ENCODE data around the gene GNAI3.

GNAI3 gene

DNA sequence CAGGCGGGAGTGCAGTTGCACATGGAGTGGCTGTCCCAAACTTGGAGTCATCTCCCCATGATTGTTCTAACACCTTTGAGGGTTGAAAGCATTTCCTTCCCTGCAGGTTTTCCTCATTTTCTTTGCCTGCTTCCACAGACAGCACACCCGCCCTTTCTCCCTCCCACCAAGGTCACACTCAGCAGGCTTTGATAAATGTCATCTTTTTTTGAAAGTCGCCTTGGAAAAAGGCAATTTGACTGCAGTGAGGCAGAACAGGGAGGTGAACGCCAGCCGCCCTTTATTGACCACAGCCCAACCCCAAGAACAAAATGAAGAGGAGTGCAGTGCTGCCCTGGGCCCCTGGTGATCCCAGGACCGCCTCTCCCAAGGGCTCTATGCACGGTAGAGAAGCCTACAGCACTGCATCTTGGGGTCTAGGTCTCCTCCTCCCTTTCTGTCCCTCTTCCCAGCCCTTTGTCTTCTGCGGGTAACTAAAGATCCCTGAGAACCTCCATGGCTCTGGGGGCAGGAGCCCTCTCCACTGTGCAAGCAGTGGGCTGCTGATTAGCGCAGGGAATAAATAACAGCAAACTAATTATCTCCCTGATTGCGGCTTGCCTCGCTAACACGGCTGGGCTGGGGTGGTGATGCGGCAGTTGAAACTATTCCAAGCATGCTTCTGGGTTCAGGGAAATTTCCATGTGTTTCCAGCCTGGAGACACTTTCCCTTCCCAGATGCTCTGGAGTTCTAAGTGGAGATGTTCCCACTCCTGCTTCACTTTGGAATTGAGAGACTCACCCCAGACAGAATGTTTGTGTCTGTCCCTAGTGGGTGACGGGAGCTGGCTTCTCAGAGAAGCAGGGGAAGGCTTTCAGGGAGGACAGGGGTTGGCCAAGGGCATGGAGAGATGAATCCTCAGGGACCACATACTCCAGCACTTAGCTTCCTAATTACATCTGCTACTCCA is 27.1 kb upstream of the GNAI3 start:
- peaks cover 21% of the 10 kb centered on the region for H3K27me3 ChIP-seq (ENCODE audit: control insufficient read depth, low read length)
- H3K4me2 ChIP-seq (ENCODE audit: low read length) = no peak overlapping the region
- H3K27ac ChIP-seq (ENCODE audit: low read depth, low read length) = no peak overlapping the region
- H3K4me3 ChIP-seq (ENCODE audit: low read length) = no peak overlapping the region
- H3F3A ChIP-seq (ENCODE audit: control insufficient read depth, insufficient read depth) = no peaks in the 10 kb centered on the region
- no peaks in the 10 kb centered on the region for H3K36me3 ChIP-seq (ENCODE audit: control insufficient read depth, low read length)
- H3K9me2 ChIP-seq (replicated peaks; ENCODE audit: control insufficient read depth, low read length) = no peaks in the 10 kb centered on the region
- H3K9me3 ChIP-seq (ENCODE audit: control insufficient read depth, insufficient read depth, low read length) = no peaks in the 10 kb centered on the region
- no peaks in the 10 kb centered on the region for H3K79me2 ChIP-seq (ENCODE audit: control insufficient read depth, low read length)
- H4K20me1 ChIP-seq (ENCODE audit: control insufficient read depth, insufficient read depth, low read depth, low read length) = no peaks in the 10 kb centered on the region
- no peaks in the 10 kb centered on the region for H3K4me1 ChIP-seq (ENCODE audit: control insufficient read depth, low read length)
- no peak for TF ChIP-seq EZH2phosphoT487 (IDR thresholded peaks at IDR 0.05; ENCODE audit: borderline replicate concordance, low read length)
- TF ChIP-seq, protein P1, sequence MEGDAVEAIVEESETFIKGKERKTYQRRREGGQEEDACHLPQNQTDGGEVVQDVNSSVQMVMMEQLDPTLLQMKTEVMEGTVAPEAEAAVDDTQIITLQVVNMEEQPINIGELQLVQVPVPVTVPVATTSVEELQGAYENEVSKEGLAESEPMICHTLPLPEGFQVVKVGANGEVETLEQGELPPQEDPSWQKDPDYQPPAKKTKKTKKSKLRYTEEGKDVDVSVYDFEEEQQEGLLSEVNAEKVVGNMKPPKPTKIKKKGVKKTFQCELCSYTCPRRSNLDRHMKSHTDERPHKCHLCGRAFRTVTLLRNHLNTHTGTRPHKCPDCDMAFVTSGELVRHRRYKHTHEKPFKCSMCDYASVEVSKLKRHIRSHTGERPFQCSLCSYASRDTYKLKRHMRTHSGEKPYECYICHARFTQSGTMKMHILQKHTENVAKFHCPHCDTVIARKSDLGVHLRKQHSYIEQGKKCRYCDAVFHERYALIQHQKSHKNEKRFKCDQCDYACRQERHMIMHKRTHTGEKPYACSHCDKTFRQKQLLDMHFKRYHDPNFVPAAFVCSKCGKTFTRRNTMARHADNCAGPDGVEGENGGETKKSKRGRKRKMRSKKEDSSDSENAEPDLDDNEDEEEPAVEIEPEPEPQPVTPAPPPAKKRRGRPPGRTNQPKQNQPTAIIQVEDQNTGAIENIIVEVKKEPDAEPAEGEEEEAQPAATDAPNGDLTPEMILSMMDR (IDR thresholded peaks at IDR 0.05; ENCODE audit: low read depth, low read length, poor library complexity, severe bottlenecking) = no peak

DNA sequence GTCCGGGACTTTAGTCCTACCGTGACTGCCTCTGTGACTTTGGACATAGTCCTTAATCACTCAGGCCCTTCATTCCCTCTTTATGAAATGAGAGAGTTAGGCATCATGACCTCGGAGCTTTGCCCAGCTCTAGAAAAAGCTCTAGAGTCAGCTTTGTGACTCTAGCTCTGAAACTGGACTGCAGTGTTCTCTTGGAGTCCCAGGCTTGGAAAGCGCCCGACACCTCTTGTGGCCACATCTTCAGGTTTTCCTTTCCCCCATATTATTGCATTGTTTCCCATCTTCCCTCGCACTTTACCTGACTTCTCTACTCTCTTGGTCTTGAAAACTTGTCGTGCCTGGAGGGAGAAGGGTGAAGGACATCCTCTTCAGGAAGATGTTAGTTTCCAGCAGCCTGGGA is 26.4 kb upstream of the GNAI3 start:
- H4K20me1 ChIP-seq (ENCODE audit: control insufficient read depth, insufficient read depth, low read depth, low read length) = no peaks in the 10 kb centered on the region

DNA sequence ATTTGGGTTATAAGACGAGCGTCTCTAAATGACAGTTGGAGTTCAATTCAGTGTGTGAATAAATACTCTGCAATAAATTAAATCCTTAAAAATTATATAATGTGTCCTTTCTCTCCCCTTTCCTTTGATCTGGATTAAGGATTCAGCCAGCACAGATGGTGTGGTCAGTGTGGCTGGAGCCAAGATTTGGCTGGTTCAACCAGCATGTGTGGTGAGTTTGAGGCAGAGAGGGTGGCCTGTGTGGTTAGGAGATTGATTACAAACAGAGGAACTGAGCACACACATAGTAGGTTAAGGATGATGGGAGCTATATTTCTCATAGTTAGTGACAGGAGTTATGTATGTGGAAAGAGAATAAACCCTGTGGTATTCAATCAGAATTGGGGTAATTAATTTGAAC is 24.7 kb upstream of the GNAI3 start:
- no peak for TF ChIP-seq EZH2phosphoT487 (IDR thresholded peaks at IDR 0.05; ENCODE audit: borderline replicate concordance, low read length)
- TF ChIP-seq, protein P1 (IDR thresholded peaks at IDR 0.05; ENCODE audit: low read depth, low read length, poor library complexity, severe bottlenecking) = no peak

More for the DNA sequence above, 26.4 kb upstream of the GNAI3 start:
- Histone ChIP-seq H3K79me2 (ENCODE audit: control insufficient read depth, low read length) (no peaks in the 10 kb centered on the region), H3K27ac (ENCODE audit: low read depth, low read length) (no peak overlapping the region), H3K9me3 (ENCODE audit: control insufficient read depth, insufficient read depth, low read length) (no peaks in the 10 kb centered on the region), H3K4me2 (ENCODE audit: low read length) (no peak overlapping the region), H3K4me1 (ENCODE audit: control insufficient read depth, low read length) (no peaks in the 10 kb centered on the region), H3K4me3 (ENCODE audit: low read length) (no peak overlapping the region), H3K27me3 (ENCODE audit: control insufficient read depth, low read length) (peaks cover 22% of the 10 kb centered on the region), H3F3A (ENCODE audit: control insufficient read depth, insufficient read depth) (no peaks in the 10 kb centered on the region), H3K36me3 (ENCODE audit: control insufficient read depth, low read length) (no peaks in the 10 kb centered on the region), H3K9me2 (replicated peaks; ENCODE audit: control insufficient read depth, low read length) (no peaks in the 10 kb centered on the region)
- TF ChIP-seq, protein P1 (IDR thresholded peaks at IDR 0.05; ENCODE audit: low read depth, low read length, poor library complexity, severe bottlenecking) = no peak
- TF ChIP-seq EZH2phosphoT487 (IDR thresholded peaks at IDR 0.05; ENCODE audit: borderline replicate concordance, low read length) = no peak

More for the DNA sequence above, 24.7 kb upstream of the GNAI3 start:
- Histone ChIP-seq H3K4me3 (ENCODE audit: low read length) (no peak overlapping the region), H3K4me1 (ENCODE audit: control insufficient read depth, low read length) (no peaks in the 10 kb centered on the region), H4K20me1 (ENCODE audit: control insufficient read depth, insufficient read depth, low read depth, low read length) (no peaks in the 10 kb centered on the region), H3K36me3 (ENCODE audit: control insufficient read depth, low read length) (no peaks in the 10 kb centered on the region), H3K9me3 (ENCODE audit: control insufficient read depth, insufficient read depth, low read length) (no peaks in the 10 kb centered on the region), H3K79me2 (ENCODE audit: control insufficient read depth, low read length) (no peaks in the 10 kb centered on the region), H3K9me2 (replicated peaks; ENCODE audit: control insufficient read depth, low read length) (no peaks in the 10 kb centered on the region), H3F3A (ENCODE audit: control insufficient read depth, insufficient read depth) (no peaks in the 10 kb centered on the region), H3K27ac (ENCODE audit: low read depth, low read length) (no peak overlapping the region), H3K27me3 (ENCODE audit: control insufficient read depth, low read length) (peaks cover 35% of the 10 kb centered on the region), H3K4me2 (ENCODE audit: low read length) (no peak overlapping the region)
